COLO668 (cell line): ENCODE results near the gene C10orf105.
A peak's percentile ranks its signal among the peaks of the same experiment; 100 is the strongest.

Experiments
- DNase-seq: peaks from one replicate; lab custom pipeline; 2025; ENCODE audit not compliant: unreplicated experiment; lab: John Stamatoyannopoulos, UW

Gene C10orf105

GRCh38 chr10:71719464-71720201 is at the start of gene C10orf105:
C10orf105 (minus strand) TSS chr10:71719778; CDS start chr10:71716337, 3,441 bp downstream.
- no peak for DNase-seq

GRCh38 chr10:71767420-71768035 is 48.0 kb upstream of the C10orf105 start:
- DNase-seq: no peak

- peak; percentile 4 for DNase-seq
These were observed 47.3 kb upstream of the C10orf105 start for GRCh38 chr10:71766717-71767419.

GRCh38 chr10:71765906-71766716 is 46.5 kb upstream of the C10orf105 start:
- DNase-seq: no peak

GRCh38 chr10:71765176-71765904 is 45.8 kb upstream of the C10orf105 start:
- DNase-seq: no peak

GRCh38 chr10:71763352-71764127 is 44.0 kb upstream of the C10orf105 start:
- no peak for DNase-seq

GRCh38 chr10:71762324-71762723 is 42.7 kb upstream of the C10orf105 start:
- DNase-seq: no peak

GRCh38 chr10:71761541-71762113 is 42.0 kb upstream of the C10orf105 start:
- DNase-seq: no peak

- DNase-seq: no peak
These were observed 41.5 kb upstream of the C10orf105 start for GRCh38 chr10:71761105-71761511.

- DNase-seq: no peak
These were observed 37.9 kb upstream of the C10orf105 start for GRCh38 chr10:71757399-71757922.

GRCh38 chr10:71756311-71757191 is 37.0 kb upstream of the C10orf105 start:
- no peak for DNase-seq

- DNase-seq: no peak
These were observed 35.8 kb upstream of the C10orf105 start for GRCh38 chr10:71755179-71755879.

GRCh38 chr10:71754562-71754961 is 35.0 kb upstream of the C10orf105 start:
- no peak for DNase-seq

- no peak for DNase-seq
These were observed 34.5 kb upstream of the C10orf105 start for GRCh38 chr10:71753960-71754505.

- DNase-seq: no peak
These were observed 33.7 kb upstream of the C10orf105 start for GRCh38 chr10:71753091-71753959.

- no peak for DNase-seq
These were observed 33.0 kb upstream of the C10orf105 start for GRCh38 chr10:71752391-71753090.
